HepG2 (cell line): ENCODE data around the gene KCNAB2. TPM values are rescaled to one million over a fixed set of nuclear protein-coding genes. Genes with fewer than 3 reads are reported as not detected.

Experiments
- ATAC-seq: fragments of 200-7000 bp; cut with Tn5 transposase; 3 replicates; pipeline ENCODE4 v1.9.1; 2020; ENCODE audit warnings: mild to moderate bottlenecking, moderate library complexity
- BruUV-seq: library from RNA; stranded (reverse); fragments of 400-500 nt; replicated peaks from 2 replicates; lab custom pipeline; 2021; lab: Mats Ljungman, UMichigan
- CTCF ChIA-PET: fragments of 300-600 bp; formaldehyde crosslinking; extraction: SDS; loops from one replicate; lab custom pipeline; 2021; ENCODE audit warnings: low total read pairs, inconsistent platforms, low intra/inter-chr PET ratio; lab: Yijun Ruan, JAX
- POLR2A ChIA-PET: fragments of 350-600 bp; sonication (Branson Sonifier 250); formaldehyde crosslinking; loops from one replicate; lab custom pipeline; 2020; ENCODE audit warnings: antibody characterized with exemption, inconsistent platforms; lab: Yijun Ruan, JAX
- DNase-seq: peaks from one replicate; pipeline ENCODE4 v3.0.0-alpha.2; 2015; ENCODE audit warnings: low spot score
- FAIRE-seq: peaks from 3 replicates; lab custom pipeline; 2011; peaks lifted over from hg19 to GRCh38; lab: Jason Lieb, UNC
- H2AFZ ChIP-seq: one replicate; pipeline ENCODE4 v1.6.1; 2011; ENCODE audit warnings: low read length, inconsistent platforms
- H3K27ac ChIP-seq: fragments of 300-600 bp; 3 replicates; pipeline ENCODE4 v1.8.0; 2011; ENCODE audit warnings: mixed run types, mild to moderate bottlenecking, mixed read lengths, low read length, inconsistent platforms; ENCODE audit not compliant: insufficient read depth; ENCODE audit errors: extremely low read length
- H3K27me3 ChIP-seq, 2 experiments: fragments of 200-600 bp in 1 of 2; 2 replicates in 1 of 2; 3 replicates in 1 of 2; pipeline versions ENCODE4 v1.6.0 to v1.8.0; 2011; ENCODE audit warnings: low read length in 2 of 2, mild to moderate bottlenecking in 2 of 2, moderate library complexity in 2 of 2, inconsistent platforms in 1 of 2; ENCODE audit not compliant: insufficient read depth in 2 of 2, control insufficient read depth in 1 of 2
- H3K36me3 ChIP-seq, 2 experiments: fragments of 200-600 bp in 1 of 2; replicated peaks in 1 of 2; 2 replicates in 1 of 2; 3 replicates in 1 of 2; pipeline versions ENCODE4 v1.5.1 to v1.8.0; 2011; ENCODE audit warnings: low read length in 2 of 2, inconsistent platforms in 1 of 2; ENCODE audit not compliant: insufficient read depth in 2 of 2, control insufficient read depth in 1 of 2
- H3K4me1 ChIP-seq: 2 replicates; pipeline ENCODE4 v1.5.1; 2012; ENCODE audit warnings: low read length, inconsistent platforms; ENCODE audit not compliant: insufficient read depth
- H3K4me2 ChIP-seq: 2 replicates; pipeline ENCODE4 v1.6.0; 2011; ENCODE audit warnings: low read depth, low read length, inconsistent platforms
- H3K4me3 ChIP-seq, 3 experiments: fragments of 200-600 bp in 1 of 3; sonication (generic), shearing (Covaris generic) in 1 of 3; replicated peaks in 1 of 3; 2 replicates each; pipeline ENCODE4 v1.5.1; 2011 to 2016; ENCODE audit warnings: low read length in 3 of 3, inconsistent platforms in 2 of 3, low read depth in 2 of 3, mild to moderate bottlenecking in 2 of 3, control low read depth in 1 of 3, mixed read lengths in 1 of 3; ENCODE audit not compliant: insufficient read depth in 1 of 3
- H3K79me2 ChIP-seq: one replicate; pipeline ENCODE4 v1.6.1; 2011; ENCODE audit warnings: low read length, inconsistent platforms; ENCODE audit not compliant: insufficient read depth
- H3K9ac ChIP-seq: 2 replicates; pipeline ENCODE4 v1.6.0; 2011; ENCODE audit warnings: mild to moderate bottlenecking, low read depth, low read length, inconsistent platforms; ENCODE audit not compliant: insufficient read depth
- H3K9me3 ChIP-seq: 2 replicates; pipeline ENCODE4 v1.5.1; 2012; ENCODE audit warnings: mild to moderate bottlenecking, low read length
- H4K20me1 ChIP-seq: 2 replicates; pipeline ENCODE4 v1.6.0; 2011; ENCODE audit warnings: inconsistent platforms, mild to moderate bottlenecking, low read length, moderate library complexity; ENCODE audit not compliant: insufficient read depth
- ISL2 ChIP-seq: sonication (generic); formaldehyde crosslinking; IDR thresholded peaks from 2 replicates; pipeline ENCODE4 v1.5.0; 2020; ENCODE audit warnings: missing genetic modification reagents
- RBAK ChIP-seq: sonication (generic); formaldehyde crosslinking; IDR thresholded peaks from 2 replicates; pipeline ENCODE4 v1.5.1; 2020; ENCODE audit warnings: mild to moderate bottlenecking, missing genetic modification reagents
- ZNF577 ChIP-seq: sonication (generic); formaldehyde crosslinking; IDR thresholded peaks from 2 replicates; pipeline ENCODE4 v1.4.0; 2020; ENCODE audit warnings: mild to moderate bottlenecking, low read depth, missing genetic modification reagents, borderline replicate concordance
- ZNF589 ChIP-seq: sonication (generic); formaldehyde crosslinking; conservative IDR thresholded peaks from 2 replicates; pipeline ENCODE4 v1.8.0; 2022; ENCODE audit warnings: mild to moderate bottlenecking, moderate library complexity, missing genetic modification reagents
- ZNF629 ChIP-seq: sonication (generic); formaldehyde crosslinking; conservative IDR thresholded peaks from 2 replicates; pipeline ENCODE4 v1.5.0; 2020; ENCODE audit warnings: missing genetic modification reagents
- ZSCAN29 ChIP-seq: sonication (generic); formaldehyde crosslinking; conservative IDR thresholded peaks from 2 replicates; pipeline ENCODE4 v1.4.0; 2020; ENCODE audit warnings: mild to moderate bottlenecking, missing genetic modification reagents
- WGBS: methylation state at CpG from one replicate; pipeline ENCODE4 v1.1.6; 2017; ENCODE audit warnings: low lambda C conversion rate; 5-methylcytosine and 5-hydroxymethylcytosine counted together
- in situ Hi-C: cut with HindIII; loops from 2 replicates; pipeline ENCODE4 v1.10.0; 2017; ENCODE audit warnings: low pct_unique_long_range_greater_than_20kb; ENCODE audit not compliant: extremely low pct_ligation_motif_present
- intact Hi-C: fragments of 100-400 bp; cut with micrococcal nuclease; formaldehyde crosslinking; loops from one replicate; pipeline ENCODE4 v1.10.0; 2022; ENCODE audit not compliant: unreplicated experiment
- polyA plus RNA-seq, 8 experiments: library from polyadenylated mRNA; depleted of rRNA in 3 of 8; stranded (reverse) in 7 of 8; unstranded in 1 of 8; fragments of >200 nt; fragmentation: Illumina TruSeq in 4 of 8; extraction: Trizol in 4 of 8; gene quantifications; 2 replicates each; pipeline versions ENCODE4 v1.2.1 to v1.2.3, GENCODE V29; 2011 to 2016; ENCODE audit warnings: low read depth in 4 of 8, missing spikeins in 1 of 8, mixed read lengths in 1 of 8; ENCODE audit not compliant: insufficient read depth in 1 of 8
- total RNA-seq, 5 experiments: library from RNA; depleted of rRNA; stranded (reverse); fragments of >200 nt; fragmentation: Illumina TruSeq; extraction: Trizol; gene quantifications; 2 replicates each; pipeline ENCODE4 v1.2.3, GENCODE V29; 2016; ENCODE audit warnings: low read depth in 1 of 5
- TF ChIP-seq, protein P1 (sequence below): sonication (generic); formaldehyde crosslinking; IDR thresholded peaks from 2 replicates; pipeline ENCODE4 v1.5.1; 2020; ENCODE audit warnings: missing genetic modification reagents, mild to moderate bottlenecking, borderline replicate concordance
- TF ChIP-seq, protein P2 (sequence below): sonication (generic); formaldehyde crosslinking; IDR thresholded peaks from 2 replicates; pipeline ENCODE4 v1.8.1; 2023; ENCODE audit warnings: mild to moderate bottlenecking, missing genetic modification reagents, borderline replicate concordance
- TF ChIP-seq, protein P3 (sequence below): sonication (generic); formaldehyde crosslinking; IDR thresholded peaks from 2 replicates; pipeline ENCODE4 v1.5.0; 2020; ENCODE audit warnings: missing genetic modification reagents

Gene KCNAB2
- total and polyA plus RNA-seq, 2 of the 13 experiments (the other 11 are each of a cell fraction or from before 2014, with no cell fraction given), result 6.2 to 8.8 TPM

DNA sequence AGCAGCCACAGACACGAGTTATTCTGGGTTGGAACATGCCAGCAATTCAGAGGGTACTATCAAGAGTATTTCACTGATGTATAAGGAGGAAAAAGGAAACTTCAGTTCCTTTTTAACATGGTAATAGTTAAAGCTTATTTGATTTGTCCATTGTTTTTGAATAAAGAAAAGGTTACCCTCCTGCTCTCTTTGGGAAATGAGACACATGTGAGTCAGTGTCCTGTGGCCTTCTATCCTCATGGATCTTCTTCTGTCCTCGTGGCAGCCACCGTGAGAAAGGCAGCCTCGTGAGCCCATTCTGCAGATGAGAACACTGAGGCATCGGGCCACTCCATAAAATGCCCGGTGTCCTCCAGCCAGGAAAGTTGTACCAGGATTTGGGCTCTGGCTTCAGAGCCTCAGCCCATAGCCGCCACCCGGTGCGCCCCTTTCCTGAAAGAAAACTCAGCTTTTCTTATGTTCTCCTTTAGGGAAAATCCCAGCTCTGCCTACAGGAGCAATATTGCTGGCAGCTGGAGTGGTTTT lies 24.8 kb downstream of the KCNAB2 start:
- peaks cover 0 to 1% of the 10 kb centered on the region in 2 experiments; a peak in 2 of 5 replicates for H3K27me3 ChIP-seq
- no peak for ATAC-seq
- ChIA-PET POLR2A (no interaction called here), CTCF (no interaction called here)
- H3K27ac ChIP-seq, result no peak overlapping the region
- FAIRE-seq, result no peak
- no peaks in the 10 kb centered on the region for H3K9me3 ChIP-seq
- no peaks in the 10 kb centered on the region for H3K79me2 ChIP-seq
- TF ChIP-seq, protein P1, sequence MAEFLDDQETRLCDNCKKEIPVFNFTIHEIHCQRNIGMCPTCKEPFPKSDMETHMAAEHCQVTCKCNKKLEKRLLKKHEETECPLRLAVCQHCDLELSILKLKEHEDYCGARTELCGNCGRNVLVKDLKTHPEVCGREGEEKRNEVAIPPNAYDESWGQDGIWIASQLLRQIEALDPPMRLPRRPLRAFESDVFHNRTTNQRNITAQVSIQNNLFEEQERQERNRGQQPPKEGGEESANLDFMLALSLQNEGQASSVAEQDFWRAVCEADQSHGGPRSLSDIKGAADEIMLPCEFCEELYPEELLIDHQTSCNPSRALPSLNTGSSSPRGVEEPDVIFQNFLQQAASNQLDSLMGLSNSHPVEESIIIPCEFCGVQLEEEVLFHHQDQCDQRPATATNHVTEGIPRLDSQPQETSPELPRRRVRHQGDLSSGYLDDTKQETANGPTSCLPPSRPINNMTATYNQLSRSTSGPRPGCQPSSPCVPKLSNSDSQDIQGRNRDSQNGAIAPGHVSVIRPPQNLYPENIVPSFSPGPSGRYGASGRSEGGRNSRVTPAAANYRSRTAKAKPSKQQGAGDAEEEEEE (CRISPR knock-in tag), result no peak
- no peak for TF ChIP-seq ZNF577
- no peak for TF ChIP-seq ZSCAN29 (CRISPR knock-in tag)
- TF ChIP-seq, protein P2, sequence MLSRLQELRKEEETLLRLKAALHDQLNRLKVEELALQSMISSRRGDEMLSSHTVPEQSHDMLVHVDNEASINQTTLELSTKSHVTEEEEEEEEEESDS, result no peak
- peak; percentile 84 for TF ChIP-seq ZNF629 (CRISPR knock-in tag)
- no peak for TF ChIP-seq ZNF589 (CRISPR knock-in tag)
- no peak for TF ChIP-seq RBAK (CRISPR knock-in tag)
- TF ChIP-seq, protein P3, sequence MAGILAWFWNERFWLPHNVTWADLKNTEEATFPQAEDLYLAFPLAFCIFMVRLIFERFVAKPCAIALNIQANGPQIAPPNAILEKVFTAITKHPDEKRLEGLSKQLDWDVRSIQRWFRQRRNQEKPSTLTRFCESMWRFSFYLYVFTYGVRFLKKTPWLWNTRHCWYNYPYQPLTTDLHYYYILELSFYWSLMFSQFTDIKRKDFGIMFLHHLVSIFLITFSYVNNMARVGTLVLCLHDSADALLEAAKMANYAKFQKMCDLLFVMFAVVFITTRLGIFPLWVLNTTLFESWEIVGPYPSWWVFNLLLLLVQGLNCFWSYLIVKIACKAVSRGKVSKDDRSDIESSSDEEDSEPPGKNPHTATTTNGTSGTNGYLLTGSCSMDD, result no peak
- no peak for TF ChIP-seq ISL2 (CRISPR knock-in tag)
- no peak overlapping the region for H3K9ac ChIP-seq
- H3K4me3 ChIP-seq, result no peak overlapping the region
- WGBS, result 53% methylated on average over 9 of the region's 9 CpGs
- no peaks in the 10 kb centered on the region for H4K20me1 ChIP-seq
- H2AFZ ChIP-seq, result no peak overlapping the region
- DNase-seq, result no peak
- BruUV-seq, result no TSS peak
- in situ Hi-C loops, result no loop called here
- H3K36me3 ChIP-seq, result no peaks in the 10 kb centered on the region; a peak in 1 of 5 replicates
- H3K4me1 ChIP-seq, result no peaks in the 10 kb centered on the region
- H3K4me2 ChIP-seq, result no peak overlapping the region
- intact Hi-C loops, result no loop called here
